ENCODE results near the gene ROM1. TPM values are rescaled to one million over a fixed set of nuclear protein-coding genes. Genes with fewer than 3 reads are reported as not detected.

ROM1 gene
- polyA plus RNA-seq, 2 of the 4 experiments (the other 2 are of a cell fraction): 0.92 to 2.8 TPM

DNA sequence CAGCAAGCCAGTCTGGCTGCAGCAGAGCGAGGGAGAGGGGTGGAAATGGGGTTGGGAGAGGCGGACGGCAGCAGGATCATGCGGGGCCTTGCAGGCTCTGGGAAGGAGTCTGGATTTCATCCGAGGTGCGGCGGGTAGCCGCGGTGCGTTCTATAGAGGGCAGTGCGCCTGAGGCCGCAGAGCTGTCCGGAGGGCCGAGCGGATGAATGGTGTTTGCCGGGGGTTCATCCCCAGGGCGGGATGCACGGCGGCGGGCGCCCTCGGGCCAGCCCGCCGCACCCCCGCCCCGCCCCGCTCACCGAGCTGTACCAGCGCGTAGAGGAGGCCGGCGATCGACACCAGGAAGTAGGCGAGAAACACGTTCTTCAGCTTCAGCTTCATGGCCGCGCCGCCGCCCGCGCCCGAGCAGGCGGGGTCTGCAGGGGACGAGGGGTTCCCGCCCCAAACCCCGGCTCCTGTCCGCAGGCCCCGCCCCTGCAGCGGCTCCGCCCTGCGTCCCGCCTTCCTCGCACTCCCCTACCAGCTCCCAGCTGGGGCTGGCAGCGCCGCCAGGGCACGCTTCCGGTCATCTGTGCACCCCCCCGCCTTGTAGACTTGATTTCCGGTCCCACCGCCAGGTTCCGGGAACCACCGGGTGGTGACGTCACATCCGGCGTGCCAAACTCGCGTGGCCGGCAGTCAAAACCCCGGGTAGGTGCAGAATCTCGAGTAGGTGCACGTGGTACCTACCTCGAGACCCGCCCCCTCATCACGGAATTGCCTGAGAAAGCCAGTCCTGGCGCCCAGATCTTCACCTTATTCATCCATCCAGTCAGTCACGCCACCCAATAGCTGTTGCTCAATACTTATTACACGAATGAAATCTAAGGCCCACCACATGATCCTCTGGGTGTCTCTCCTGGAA is 8.8 kb downstream of the ROM1 start, which contains the start of gene B3GAT3 (continued):
- peak; percentile 66; the same call in 1 of the 2 replicates for TF ChIP-seq TP53 (CRISPR knock-in tag; IDR thresholded peaks at IDR 0.05)
- peak; percentile 40; the same call in 1 of the 2 replicates for TF ChIP-seq GATA3 (IDR thresholded peaks at IDR 0.05; ENCODE audit: borderline replicate concordance)
- no peak for TF ChIP-seq EHMT2 (IDR thresholded peaks at IDR 0.05; ENCODE audit: low read depth)
- TF ChIP-seq E2F6 (IDR thresholded peaks at IDR 0.05; ENCODE audit: borderline replicate concordance, low read depth): peak; percentile 98
- no peak for TF ChIP-seq FOSL2 (IDR thresholded peaks at IDR 0.05)
- peak; percentile 71 for TF ChIP-seq FOSL2 (CRISPR knock-in tag; IDR thresholded peaks at IDR 0.05)
- 0 out of 2 replicates have a peak, but pooled peaks have one; percentile 77 for TF ChIP-seq HOXB5 (CRISPR knock-in tag; IDR thresholded peaks at IDR 0.05)

- Histone ChIP-seq H3K27ac (peak overlapping the region; percentile 75 to 92), H3K4me1 (peaks cover 15% of the 10 kb centered on the region), H3K9me3 (no peaks in the 10 kb centered on the region), H3K4me2 (peak overlapping the region; percentile 69), H3K4me3 (peak overlapping the region; percentile 20; the same call in 2 of the 3 replicates)
- FAIRE-seq (no peak), DNase-seq (ENCODE audit: low read depth in 1 of 2, low spot score in 1 of 2) (no peak), ATAC-seq (no peak)
- ChIA-PET CTCF (interaction anchor here (1.0 to 4.9 kb wide), 8 partner anchors 10 to 198 kb away, joined by 3 to 48 read pairs (median 4); partner anchors contain the start of genes EML3, ROM1 and TUT1), POLR2A (interaction anchor here (0.5 to 4.6 kb wide), 11 partner anchors 21 to 219 kb away, joined by 3 to 48 read pairs (median 6); partner anchors contain the start of genes C11orf98, CSKMT, EEF1G and GANAB)
- 94% methylated on average over 7 of the region's 7 CpGs for WGBS (ENCODE audit: missing lambda C conversion rate)
- TF ChIP-seq HOXB5 (CRISPR knock-in tag; IDR thresholded peaks at IDR 0.05): 0 out of 2 replicates have a peak, but pooled peaks have one; percentile 13
- no peak for TF ChIP-seq ZFP36 (IDR thresholded peaks at IDR 0.05; ENCODE audit: borderline replicate concordance, partially characterized antibody)
- TF ChIP-seq POLR2AphosphoS2 (conservative IDR thresholded peaks at IDR 0.05; ENCODE audit: low read length): no peak
- no peak for TF ChIP-seq BHLHE40 (IDR thresholded peaks at IDR 0.05; ENCODE audit: low read depth, low read length)
- TF ChIP-seq FOSB (CRISPR knock-in tag; IDR thresholded peaks at IDR 0.05): no peak
- no peak for TF ChIP-seq ZNF302 (CRISPR knock-in tag; IDR thresholded peaks at IDR 0.05)
Observed at GRCh38 chr11:62622476-62623089, 9.5 kb downstream of the ROM1 start.

DNA sequence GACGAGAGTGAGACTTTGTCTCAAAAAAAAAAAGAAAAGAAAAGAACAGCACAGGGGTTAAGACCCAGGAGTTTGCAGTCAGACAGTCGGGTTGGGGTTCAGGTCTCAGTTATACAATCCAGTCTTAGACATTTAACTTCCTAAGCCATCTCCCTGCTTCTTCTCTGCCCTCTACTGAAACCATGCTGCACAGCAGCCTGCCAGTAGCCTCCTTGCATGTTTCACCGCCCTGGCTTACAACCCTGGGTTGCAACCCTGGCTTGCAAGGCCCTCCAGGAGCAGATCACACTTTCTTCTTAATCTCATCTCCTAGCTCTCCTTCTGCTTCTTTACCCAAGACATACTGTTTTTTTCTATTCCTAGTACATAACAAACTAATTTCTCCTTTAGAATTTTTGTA is 14.7 kb downstream of the ROM1 start:
- ChIA-PET POLR2A (no interaction called here), CTCF (interaction anchor here (0.6 to 1.8 kb wide), 5 partner anchors 11 to 33 kb away, joined by 3 to 5 read pairs (median 3); partner anchors contain the start of gene EML3)
- TF ChIP-seq, protein P1, sequence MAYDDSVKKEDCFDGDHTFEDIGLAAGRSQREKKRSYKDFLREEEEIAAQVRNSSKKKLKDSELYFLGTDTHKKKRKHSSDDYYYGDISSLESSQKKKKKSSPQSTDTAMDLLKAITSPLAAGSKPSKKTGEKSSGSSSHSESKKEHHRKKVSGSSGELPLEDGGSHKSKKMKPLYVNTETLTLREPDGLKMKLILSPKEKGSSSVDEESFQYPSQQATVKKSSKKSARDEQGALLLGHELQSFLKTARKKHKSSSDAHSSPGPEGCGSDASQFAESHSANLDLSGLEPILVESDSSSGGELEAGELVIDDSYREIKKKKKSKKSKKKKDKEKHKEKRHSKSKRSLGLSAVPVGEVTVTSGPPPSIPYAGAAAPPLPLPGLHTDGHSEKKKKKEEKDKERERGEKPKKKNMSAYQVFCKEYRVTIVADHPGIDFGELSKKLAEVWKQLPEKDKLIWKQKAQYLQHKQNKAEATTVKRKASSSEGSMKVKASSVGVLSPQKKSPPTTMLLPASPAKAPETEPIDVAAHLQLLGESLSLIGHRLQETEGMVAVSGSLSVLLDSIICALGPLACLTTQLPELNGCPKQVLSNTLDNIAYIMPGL (CRISPR knock-in tag; IDR thresholded peaks at IDR 0.05; ENCODE audit: borderline replicate concordance): no peak
- TF ChIP-seq HOXB5 (CRISPR knock-in tag; IDR thresholded peaks at IDR 0.05) (no peak), BHLHE40 (IDR thresholded peaks at IDR 0.05; ENCODE audit: low read depth, low read length) (no peak), ZNF302 (CRISPR knock-in tag; IDR thresholded peaks at IDR 0.05) (no peak), CTCF (IDR thresholded peaks at IDR 0.05) (no peak), HOXA7 (CRISPR knock-in tag; IDR thresholded peaks at IDR 0.05) (no peak)
- no peak overlapping the region for H3K27ac ChIP-seq
- DNase-seq (ENCODE audit: low read depth in 1 of 2, low spot score in 1 of 2) (peak in 1 of 2 experiments; percentile 36), ATAC-seq (peak; percentile 42 to 64; a peak in 4 of 6 replicates), FAIRE-seq (no peak)
- H3K4me3 ChIP-seq: no peak overlapping the region
- WGBS (ENCODE audit: missing lambda C conversion rate): 88% methylated on average over 3 of the region's 3 CpGs
- H3K4me2 ChIP-seq: no peak overlapping the region
- H3K4me1 ChIP-seq: no peaks in the 10 kb centered on the region
- no peaks in the 10 kb centered on the region for H3K9me3 ChIP-seq
